IPS-18a (cell line): ENCODE data around the gene VEGFC.

ENCODE experiments used
- H3K27ac ChIP-seq: one replicate; pipeline ENCODE4 v1.5.1; 2013; ENCODE audit warnings: low read length
- H3K27me3 ChIP-seq: one replicate; pipeline ENCODE4 v1.6.1; 2013; ENCODE audit warnings: mild to moderate bottlenecking, low read length; ENCODE audit not compliant: control insufficient read depth, insufficient read depth
- H3K36me3 ChIP-seq: one replicate; pipeline ENCODE4 v1.6.1; 2013; ENCODE audit warnings: low read depth, low read length; ENCODE audit not compliant: control insufficient read depth
- H3K4me1 ChIP-seq: one replicate; pipeline ENCODE4 v1.6.1; 2013; ENCODE audit warnings: low read depth, low read length; ENCODE audit not compliant: control insufficient read depth
- H3K4me3 ChIP-seq: one replicate; pipeline ENCODE4 v1.5.1; 2013; ENCODE audit warnings: low read length
- H3K9ac ChIP-seq: one replicate; pipeline ENCODE4 v1.6.1; 2013; ENCODE audit warnings: mild to moderate bottlenecking, low read length, moderate library complexity
- H3K9me3 ChIP-seq: one replicate; pipeline ENCODE4 v1.6.1; 2013; ENCODE audit warnings: low read depth, low read length; ENCODE audit not compliant: control insufficient read depth

VEGFC gene

GRCh38 chr4:176758323-176758722 is 34.4 kb downstream of the VEGFC start:
- H3K9ac ChIP-seq = no peak overlapping the region
- no peaks in the 10 kb centered on the region for H3K4me1 ChIP-seq

GRCh38 chr4:176755613-176756012 is 37.1 kb downstream of the VEGFC start:
- Histone ChIP-seq H3K4me3 (no peak overlapping the region), H3K27ac (no peak overlapping the region), H3K4me1 (no peaks in the 10 kb centered on the region), H3K27me3 (no peaks in the 10 kb centered on the region), H3K36me3 (no peaks in the 10 kb centered on the region), H3K9ac (no peak overlapping the region), H3K9me3 (no peaks in the 10 kb centered on the region)

More at GRCh38 chr4:176758323-176758722, 34.4 kb downstream of the VEGFC start:
- H3K36me3 ChIP-seq = no peaks in the 10 kb centered on the region
- H3K4me3 ChIP-seq = no peak overlapping the region
- no peaks in the 10 kb centered on the region for H3K9me3 ChIP-seq
- no peak overlapping the region for H3K27ac ChIP-seq
- no peaks in the 10 kb centered on the region for H3K27me3 ChIP-seq

GRCh38 chr4:176755001-176755400 is 37.7 kb downstream of the VEGFC start:
- Histone ChIP-seq H3K36me3 (no peaks in the 10 kb centered on the region), H3K27ac (no peak overlapping the region), H3K4me3 (no peak overlapping the region), H3K27me3 (no peaks in the 10 kb centered on the region), H3K4me1 (no peaks in the 10 kb centered on the region), H3K9ac (no peak overlapping the region), H3K9me3 (no peaks in the 10 kb centered on the region)

- H3K36me3 ChIP-seq = no peaks in the 10 kb centered on the region
- no peaks in the 10 kb centered on the region for H3K9me3 ChIP-seq
- H3K27ac ChIP-seq = no peak overlapping the region
- H3K4me1 ChIP-seq = no peaks in the 10 kb centered on the region
- no peak overlapping the region for H3K9ac ChIP-seq
- no peak overlapping the region for H3K4me3 ChIP-seq
- H3K27me3 ChIP-seq = no peaks in the 10 kb centered on the region
These were observed 39.7 kb downstream of the VEGFC start for GRCh38 chr4:176753049-176753448.

GRCh38 chr4:176752191-176752749 is 40.5 kb downstream of the VEGFC start:
- Histone ChIP-seq H3K9ac (no peak overlapping the region), H3K36me3 (no peaks in the 10 kb centered on the region), H3K9me3 (no peaks in the 10 kb centered on the region), H3K4me1 (no peaks in the 10 kb centered on the region), H3K4me3 (no peak overlapping the region), H3K27ac (no peak overlapping the region), H3K27me3 (no peaks in the 10 kb centered on the region)

- Histone ChIP-seq H3K36me3 (no peaks in the 10 kb centered on the region), H3K4me3 (no peak overlapping the region), H3K4me1 (no peaks in the 10 kb centered on the region), H3K9ac (no peak overlapping the region), H3K9me3 (no peaks in the 10 kb centered on the region), H3K27me3 (no peaks in the 10 kb centered on the region), H3K27ac (no peak overlapping the region)
These were observed 41.7 kb downstream of the VEGFC start for GRCh38 chr4:176751061-176751460.

- H3K9ac ChIP-seq = no peak overlapping the region
- no peaks in the 10 kb centered on the region for H3K36me3 ChIP-seq
- H3K27me3 ChIP-seq = no peaks in the 10 kb centered on the region
- H3K9me3 ChIP-seq = no peaks in the 10 kb centered on the region
- H3K27ac ChIP-seq = no peak overlapping the region
- no peak overlapping the region for H3K4me3 ChIP-seq
- H3K4me1 ChIP-seq = no peaks in the 10 kb centered on the region
These were observed 45.9 kb downstream of the VEGFC start for GRCh38 chr4:176746846-176747245.

GRCh38 chr4:176745902-176746301 is 46.8 kb downstream of the VEGFC start:
- Histone ChIP-seq H3K9me3 (no peaks in the 10 kb centered on the region), H3K27me3 (no peaks in the 10 kb centered on the region), H3K9ac (no peak overlapping the region), H3K36me3 (no peaks in the 10 kb centered on the region), H3K4me3 (no peak overlapping the region), H3K4me1 (no peaks in the 10 kb centered on the region), H3K27ac (no peak overlapping the region)

- Histone ChIP-seq H3K9me3 (no peaks in the 10 kb centered on the region), H3K36me3 (no peaks in the 10 kb centered on the region), H3K27ac (no peak overlapping the region), H3K9ac (no peak overlapping the region), H3K4me3 (no peak overlapping the region), H3K4me1 (no peaks in the 10 kb centered on the region), H3K27me3 (no peaks in the 10 kb centered on the region)
These were observed 48.6 kb downstream of the VEGFC start for GRCh38 chr4:176744091-176744490.

- Histone ChIP-seq H3K27me3 (no peaks in the 10 kb centered on the region), H3K9ac (no peak overlapping the region), H3K9me3 (no peaks in the 10 kb centered on the region), H3K36me3 (no peaks in the 10 kb centered on the region), H3K4me3 (no peak overlapping the region), H3K4me1 (no peaks in the 10 kb centered on the region), H3K27ac (no peak overlapping the region)
These were observed 50.5 kb downstream of the VEGFC start for GRCh38 chr4:176742211-176742610.

GRCh38 chr4:176741253-176741652 is 51.5 kb downstream of the VEGFC start:
- Histone ChIP-seq H3K9me3 (no peaks in the 10 kb centered on the region), H3K27ac (no peak overlapping the region), H3K9ac (no peak overlapping the region), H3K36me3 (no peaks in the 10 kb centered on the region), H3K4me3 (no peak overlapping the region), H3K4me1 (no peaks in the 10 kb centered on the region), H3K27me3 (no peaks in the 10 kb centered on the region)

GRCh38 chr4:176735300-176735699 is 57.4 kb downstream of the VEGFC start:
- H3K4me1 ChIP-seq = no peaks in the 10 kb centered on the region
- H3K9me3 ChIP-seq = no peaks in the 10 kb centered on the region
- no peaks in the 10 kb centered on the region for H3K27me3 ChIP-seq
- no peak overlapping the region for H3K4me3 ChIP-seq
- H3K36me3 ChIP-seq = no peaks in the 10 kb centered on the region
- H3K27ac ChIP-seq = no peak overlapping the region
- H3K9ac ChIP-seq = no peak overlapping the region
